Osteocyte (in vitro differentiated cells): ENCODE data around the gene MUC5B. TPM values are rescaled to one million over a fixed set of nuclear protein-coding genes. Genes with fewer than 3 reads are reported as not detected.

ENCODE experiments used
- DNase-seq: peaks from one replicate; pipeline ENCODE4 v3.0.0; 2021; ENCODE audit warnings: mixed read lengths; ENCODE audit not compliant: unreplicated experiment; ENCODE audit errors: extremely low spot score
- H3K27ac Mint-ChIP-seq: one replicate; pipeline ENCODE4 v1.8.0; 2021; ENCODE audit warnings: mild to moderate bottlenecking, mixed read lengths; ENCODE audit not compliant: unreplicated experiment
- H3K27me3 Mint-ChIP-seq: one replicate; pipeline ENCODE4 v1.8.0; 2021; ENCODE audit warnings: mixed read lengths; ENCODE audit not compliant: unreplicated experiment
- H3K36me3 Mint-ChIP-seq: one replicate; pipeline ENCODE4 v1.8.0; 2021; ENCODE audit warnings: mixed read lengths; ENCODE audit not compliant: unreplicated experiment
- H3K4me1 Mint-ChIP-seq: one replicate; pipeline ENCODE4 v1.8.0; 2021; ENCODE audit warnings: mixed read lengths; ENCODE audit not compliant: unreplicated experiment
- H3K4me3 Mint-ChIP-seq: one replicate; pipeline ENCODE4 v1.8.0; 2021; ENCODE audit warnings: mild to moderate bottlenecking, moderate library complexity, mixed read lengths; ENCODE audit not compliant: unreplicated experiment
- H3K9me3 Mint-ChIP-seq: one replicate; pipeline ENCODE4 v1.8.0; 2021; ENCODE audit warnings: mixed read lengths; ENCODE audit not compliant: unreplicated experiment
- CTCF ChIP-seq: fragments of 200-600 bp; sonication (generic); IDR thresholded peaks from 2 replicates; pipeline ENCODE4 v1.5.0; 2021; ENCODE audit warnings: antibody characterized with exemption, mild to moderate bottlenecking, moderate library complexity
- total RNA-seq: library from RNA; stranded (reverse); gene quantifications from 2 replicates; pipeline ENCODE4 v1.2.1, GENCODE V29; 2021

Gene MUC5B
- total RNA-seq, 1 donor from 2014 or later = not detected

- Mint-ChIP-seq H3K36me3 (no peaks in the 10 kb centered on the region), H3K4me1 (peaks cover 1% of the 10 kb centered on the region), H3K27me3 (no peaks in the 10 kb centered on the region), H3K4me3 (no peak overlapping the region), H3K9me3 (no peaks in the 10 kb centered on the region), H3K27ac (no peak overlapping the region)
- DNase-seq = no peak
- no peak for TF ChIP-seq CTCF
Observed at GRCh38 chr11:1236316-1237127, 13.7 kb downstream of the MUC5B start.

DNA sequence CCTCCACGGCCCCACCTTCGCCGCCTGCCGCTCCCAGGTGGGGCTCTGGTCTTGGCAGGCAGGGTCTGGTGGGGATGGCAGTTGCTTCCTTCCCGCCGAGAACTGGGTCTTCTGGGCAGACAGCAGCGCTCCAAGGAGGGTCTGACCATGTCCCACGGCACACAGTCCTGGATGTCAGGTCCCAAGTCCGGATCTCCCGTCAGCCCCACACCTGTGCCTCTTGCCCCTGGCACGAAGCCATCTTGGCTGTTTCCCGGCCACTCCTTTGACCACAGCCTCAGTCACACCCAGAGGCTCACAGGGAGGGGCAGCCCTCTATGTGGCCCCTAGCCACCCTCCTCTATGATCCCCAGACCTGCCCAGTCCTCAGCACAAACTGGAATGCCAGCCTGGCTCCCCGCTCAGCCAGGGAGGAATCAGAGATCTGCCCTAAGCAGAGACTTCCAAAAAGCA is 14.3 kb downstream of the MUC5B start:
- DNase-seq = no peak
- H3K4me3 Mint-ChIP-seq = no peak overlapping the region
- H3K27ac Mint-ChIP-seq = no peak overlapping the region

DNA sequence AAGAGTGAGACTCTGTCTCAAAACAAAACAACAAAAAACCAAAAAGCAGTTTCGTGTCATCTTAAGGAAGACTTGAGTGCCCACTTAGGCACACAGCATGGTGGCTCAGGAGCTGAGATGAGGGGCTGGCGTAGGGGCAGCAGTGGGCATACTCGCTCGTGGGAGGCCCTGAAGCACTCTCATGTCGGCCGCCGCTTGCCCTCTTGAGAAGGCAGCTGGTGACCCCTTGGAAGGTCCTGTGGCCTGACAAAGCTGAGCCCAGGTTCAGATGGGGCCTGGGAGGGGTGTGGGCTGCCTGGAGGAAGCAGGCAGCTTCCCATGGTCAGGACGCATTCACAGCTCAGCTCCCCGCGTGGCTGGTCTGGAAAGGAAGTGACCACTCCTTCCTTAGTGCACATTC is 15.0 kb downstream of the MUC5B start:
- Mint-ChIP-seq H3K4me1 (peaks cover 1% of the 10 kb centered on the region), H3K36me3 (no peaks in the 10 kb centered on the region), H3K4me3 (no peak overlapping the region), H3K27me3 (no peaks in the 10 kb centered on the region), H3K9me3 (no peaks in the 10 kb centered on the region), H3K27ac (no peak overlapping the region)
- TF ChIP-seq CTCF = no peak
- no peak for DNase-seq

More for the DNA sequence above, 14.3 kb downstream of the MUC5B start:
- no peaks in the 10 kb centered on the region for H3K27me3 Mint-ChIP-seq
- no peaks in the 10 kb centered on the region for H3K9me3 Mint-ChIP-seq
- peaks cover 1% of the 10 kb centered on the region for H3K4me1 Mint-ChIP-seq
- H3K36me3 Mint-ChIP-seq = no peaks in the 10 kb centered on the region
- TF ChIP-seq CTCF = no peak

DNA sequence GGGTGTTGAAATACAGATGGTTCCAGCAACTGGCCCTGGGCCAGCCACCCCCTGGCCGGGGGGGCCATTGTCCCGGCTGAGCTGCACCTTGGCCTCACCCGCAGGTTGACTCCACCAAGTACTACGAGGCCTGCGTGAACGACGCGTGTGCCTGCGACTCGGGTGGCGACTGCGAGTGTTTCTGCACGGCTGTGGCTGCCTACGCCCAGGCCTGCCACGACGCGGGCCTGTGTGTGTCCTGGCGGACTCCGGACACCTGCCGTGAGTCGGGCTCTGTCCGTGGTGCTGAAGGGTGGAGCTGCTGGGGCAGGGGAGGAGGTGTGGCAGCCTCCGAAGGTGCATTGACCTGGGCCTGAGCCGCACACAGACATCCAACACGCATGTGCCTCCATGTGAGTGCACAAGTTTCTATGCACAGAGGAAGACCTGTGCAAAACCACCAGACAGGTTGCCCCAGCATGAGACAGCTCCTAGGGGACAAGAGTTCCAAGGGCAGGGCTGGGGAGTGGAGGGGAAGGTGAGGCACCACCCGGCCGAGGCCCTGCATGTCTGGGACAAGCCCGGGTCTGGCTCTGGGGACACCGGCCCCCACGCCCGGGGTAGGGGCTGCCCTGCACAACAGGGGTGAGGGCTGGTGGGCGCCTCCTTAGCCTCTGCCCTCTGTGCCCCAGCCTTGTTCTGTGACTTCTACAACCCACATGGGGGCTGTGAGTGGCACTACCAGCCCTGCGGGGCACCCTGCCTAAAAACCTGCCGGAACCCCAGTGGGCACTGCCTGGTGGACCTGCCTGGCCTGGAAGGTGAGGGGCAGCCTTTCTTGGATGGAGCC is 16.1 kb downstream of the MUC5B start:
- Mint-ChIP-seq H3K9me3 (no peaks in the 10 kb centered on the region), H3K36me3 (no peaks in the 10 kb centered on the region), H3K4me3 (no peak overlapping the region), H3K4me1 (peaks cover 1% of the 10 kb centered on the region), H3K27me3 (no peaks in the 10 kb centered on the region), H3K27ac (no peak overlapping the region)
- no peak for TF ChIP-seq CTCF
- no peak for DNase-seq

DNA sequence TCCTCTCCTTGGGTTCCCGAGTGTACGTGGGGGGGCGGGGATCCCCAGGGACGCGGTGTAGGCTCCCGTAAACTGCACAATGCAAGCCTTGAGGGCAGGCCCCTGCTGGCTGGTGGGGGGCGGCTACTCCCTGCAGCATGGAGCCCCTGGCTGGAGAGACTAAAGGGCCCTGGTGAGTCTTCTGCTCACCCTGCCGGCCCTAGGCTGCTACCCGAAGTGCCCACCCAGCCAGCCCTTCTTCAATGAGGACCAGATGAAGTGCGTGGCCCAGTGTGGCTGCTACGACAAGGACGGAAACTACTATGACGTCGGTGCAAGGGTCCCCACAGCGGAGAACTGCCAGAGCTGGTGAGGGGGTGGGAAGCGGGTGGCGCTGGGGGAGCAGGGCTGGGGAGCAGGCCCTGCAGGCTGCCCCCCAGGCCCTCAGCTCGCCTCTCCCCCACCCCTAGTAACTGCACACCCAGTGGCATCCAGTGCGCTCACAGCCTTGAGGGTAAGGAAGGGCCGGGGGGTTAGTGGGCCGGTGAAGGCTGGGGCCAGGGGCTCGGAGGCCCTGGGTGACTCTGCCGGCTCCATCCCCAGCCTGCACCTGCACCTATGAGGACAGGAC is 16.8 kb downstream of the MUC5B start:
- TF ChIP-seq CTCF = no peak
- Mint-ChIP-seq H3K36me3 (no peaks in the 10 kb centered on the region), H3K9me3 (no peaks in the 10 kb centered on the region), H3K4me3 (no peak overlapping the region), H3K27me3 (no peaks in the 10 kb centered on the region), H3K4me1 (peaks cover 1% of the 10 kb centered on the region), H3K27ac (no peak overlapping the region)
- no peak for DNase-seq
